Measurements from ENCODE around the gene KRTAP5-6.

- no peak for TF ChIP-seq ELF4 (IDR thresholded peaks at IDR 0.05)
- no peak for TF ChIP-seq BHLHE40 (IDR thresholded peaks at IDR 0.05; ENCODE audit: borderline replicate concordance)
- no peak for TF ChIP-seq FOXK2 (IDR thresholded peaks at IDR 0.05)
- no peak for TF ChIP-seq SP1 (IDR thresholded peaks at IDR 0.05)
- TF ChIP-seq LEF1 (IDR thresholded peaks at IDR 0.05; ENCODE audit: borderline replicate concordance): no peak
- TF ChIP-seq L3MBTL2 (conservative IDR thresholded peaks at IDR 0.05): no peak
- TF ChIP-seq PKNOX1 (IDR thresholded peaks at IDR 0.05): no peak
- no peak for TF ChIP-seq SUZ12 (IDR thresholded peaks at IDR 0.05)
- TF ChIP-seq FOXM1 (IDR thresholded peaks at IDR 0.05; ENCODE audit: borderline replicate concordance): no peak
- TF ChIP-seq TARDBP (IDR thresholded peaks at IDR 0.05): no peak
- TF ChIP-seq HDGF (IDR thresholded peaks at IDR 0.05; ENCODE audit: borderline replicate concordance): no peak
These were observed 40.9 kb upstream of the KRTAP5-6 start for GRCh38 chr11:1656061-1656441.
